CD4-positive, alpha-beta T cell treated with Interleukin-10 for 1 hour (primary cell): Measurements from ENCODE around the gene ASB18.
A peak's percentile ranks its signal among the peaks of the same experiment; 100 is the strongest.

Source experiments
- DNase-seq: peaks from one replicate; pipeline ENCODE4 v3.0.0-alpha.2; 2020

Gene ASB18

GRCh38 chr2:236207472-236207871, 56.7 kb downstream of the ASB18 start:
- no peak for DNase-seq

DNA sequence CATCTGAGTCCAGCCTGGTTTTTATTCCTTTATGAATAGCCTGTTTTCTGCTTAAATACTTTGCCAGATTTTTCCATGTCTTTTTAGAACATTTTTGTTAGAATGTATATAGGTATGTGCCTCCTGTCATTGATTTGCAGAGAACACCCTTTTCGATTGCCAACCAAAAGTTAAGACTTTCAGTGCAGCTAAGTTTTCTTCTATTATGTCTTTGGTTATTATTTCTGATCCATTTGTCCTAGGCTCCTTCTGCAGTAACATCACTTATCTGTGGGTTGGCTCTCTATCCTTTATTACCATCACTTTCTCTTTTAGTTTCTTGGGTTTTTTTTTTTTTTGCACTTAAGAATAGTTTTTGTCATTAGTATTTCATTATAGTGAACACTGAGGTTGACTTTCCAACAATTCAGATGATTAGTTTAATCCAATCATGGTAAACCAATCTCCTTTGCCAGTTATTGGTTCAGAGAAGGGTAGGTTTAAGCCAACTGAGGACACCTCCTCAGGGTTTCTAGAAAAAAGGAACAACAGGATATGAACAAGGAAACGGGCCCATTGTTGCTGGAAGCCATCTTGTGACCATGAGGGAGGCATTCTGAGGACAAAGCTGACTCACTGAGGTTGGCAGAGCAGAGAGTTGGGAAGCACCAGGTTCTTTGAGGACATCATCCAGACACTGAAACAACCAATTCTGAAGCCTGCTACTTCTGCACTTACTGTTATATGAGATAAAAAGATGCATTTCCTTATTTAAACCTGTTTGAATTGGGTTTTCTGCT, 58.1 kb downstream of the ASB18 start:
- no peak for DNase-seq

GRCh38 chr2:236204953-236205352, 59.3 kb downstream of the ASB18 start:
- DNase-seq: no peak

- no peak for DNase-seq
Measured at GRCh38 chr2:236200378-236200777, 63.8 kb downstream of the ASB18 start.

- DNase-seq: no peak
Measured at GRCh38 chr2:236196366-236196765, 67.8 kb downstream of the ASB18 start.

GRCh38 chr2:236195726-236196125, 68.5 kb downstream of the ASB18 start:
- no peak for DNase-seq

DNA sequence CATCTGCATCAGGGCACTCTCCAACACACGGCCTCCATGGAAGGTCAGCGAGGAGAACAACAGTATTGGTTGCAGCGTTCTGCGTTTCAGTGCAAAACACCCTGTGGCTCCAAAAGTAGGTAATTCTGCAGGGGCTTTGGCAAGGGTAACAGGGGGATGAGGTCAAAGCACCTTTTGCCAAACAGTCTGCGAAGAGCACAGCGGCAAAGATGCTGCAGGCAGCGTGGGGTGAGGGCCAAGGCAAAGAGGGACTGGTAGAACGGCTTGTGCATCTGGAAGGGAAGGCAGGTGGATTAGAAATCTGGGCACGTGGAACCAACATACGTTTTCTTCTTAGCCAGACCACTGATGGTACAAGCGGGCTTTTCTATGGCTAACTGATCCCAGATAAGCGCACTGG, 69.4 kb downstream of the ASB18 start:
- no peak for DNase-seq

DNA sequence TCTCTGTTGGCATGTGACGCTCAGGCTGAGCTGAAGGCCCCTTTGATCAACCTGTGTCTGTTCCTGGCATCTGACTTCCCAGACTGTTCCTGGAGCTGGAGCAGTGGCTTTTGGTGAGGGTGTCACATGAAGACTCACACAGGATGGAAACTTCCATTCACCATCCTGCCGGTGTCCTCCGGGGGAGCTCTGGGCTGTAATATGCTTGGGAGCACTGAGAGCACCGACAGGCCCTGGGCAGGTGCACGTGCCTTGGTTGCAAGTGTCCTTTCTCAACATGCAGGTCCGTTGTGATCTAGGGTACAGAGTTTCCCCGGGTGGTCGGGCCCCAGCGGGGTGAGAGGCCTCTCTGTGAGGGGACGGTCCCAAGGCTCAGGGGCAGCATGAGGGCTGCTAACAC, 71.2 kb downstream of the ASB18 start:
- no peak for DNase-seq

DNA sequence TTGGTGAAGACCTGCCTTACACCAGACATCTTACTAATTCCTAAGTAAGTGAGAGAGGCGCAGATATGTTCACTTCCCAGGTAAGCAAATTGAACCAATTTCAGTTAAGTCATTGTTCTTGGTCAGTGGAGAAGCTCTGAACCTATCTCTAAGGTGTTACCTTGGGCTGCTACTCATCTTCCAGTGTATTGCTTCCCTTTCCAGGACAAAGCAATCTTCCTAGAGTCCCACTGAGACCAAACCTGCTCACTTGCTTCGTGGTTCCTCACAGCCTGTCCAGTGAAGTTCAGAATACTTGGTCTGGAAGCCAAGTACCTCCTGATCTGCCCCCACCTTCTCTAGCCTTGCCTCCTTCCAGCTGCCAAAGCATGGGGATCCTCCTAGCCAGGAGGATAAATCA, 73.5 kb downstream of the ASB18 start:
- DNase-seq: no peak

GRCh38 chr2:236184701-236185100, 79.5 kb downstream of the ASB18 start:
- DNase-seq: no peak

DNA sequence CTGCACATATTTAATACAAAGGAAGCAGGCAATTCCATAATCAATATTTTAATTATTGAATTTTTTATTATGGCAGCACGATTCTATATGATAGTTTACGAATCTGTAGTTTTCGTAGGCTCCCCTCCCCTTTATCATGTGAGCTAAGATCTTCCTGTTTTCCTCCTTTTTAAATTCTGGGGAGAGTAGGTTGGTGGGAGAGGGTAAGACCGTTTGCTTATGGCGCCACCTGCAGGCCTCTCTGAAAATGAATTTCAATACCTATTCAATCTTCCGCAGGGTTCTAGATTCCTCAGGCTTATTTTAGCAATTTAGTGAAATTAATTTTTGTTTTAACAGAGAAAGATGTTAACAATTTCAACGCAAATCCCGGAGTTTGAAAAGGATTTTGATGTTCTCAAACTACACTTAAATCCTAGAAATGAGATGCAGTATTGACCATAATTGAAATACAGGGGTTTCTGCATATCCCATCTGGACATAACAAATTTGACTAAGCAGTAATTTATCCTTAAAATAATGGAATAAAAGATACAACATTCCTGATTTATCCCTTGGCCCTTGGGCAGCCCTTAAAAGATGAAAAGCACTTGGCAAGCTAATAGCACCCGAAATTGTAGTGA, 83.3 kb downstream of the ASB18 start:
- peak; percentile 23 for DNase-seq

- DNase-seq: no peak
Measured at GRCh38 chr2:236180076-236180816, 84.0 kb downstream of the ASB18 start.

DNA sequence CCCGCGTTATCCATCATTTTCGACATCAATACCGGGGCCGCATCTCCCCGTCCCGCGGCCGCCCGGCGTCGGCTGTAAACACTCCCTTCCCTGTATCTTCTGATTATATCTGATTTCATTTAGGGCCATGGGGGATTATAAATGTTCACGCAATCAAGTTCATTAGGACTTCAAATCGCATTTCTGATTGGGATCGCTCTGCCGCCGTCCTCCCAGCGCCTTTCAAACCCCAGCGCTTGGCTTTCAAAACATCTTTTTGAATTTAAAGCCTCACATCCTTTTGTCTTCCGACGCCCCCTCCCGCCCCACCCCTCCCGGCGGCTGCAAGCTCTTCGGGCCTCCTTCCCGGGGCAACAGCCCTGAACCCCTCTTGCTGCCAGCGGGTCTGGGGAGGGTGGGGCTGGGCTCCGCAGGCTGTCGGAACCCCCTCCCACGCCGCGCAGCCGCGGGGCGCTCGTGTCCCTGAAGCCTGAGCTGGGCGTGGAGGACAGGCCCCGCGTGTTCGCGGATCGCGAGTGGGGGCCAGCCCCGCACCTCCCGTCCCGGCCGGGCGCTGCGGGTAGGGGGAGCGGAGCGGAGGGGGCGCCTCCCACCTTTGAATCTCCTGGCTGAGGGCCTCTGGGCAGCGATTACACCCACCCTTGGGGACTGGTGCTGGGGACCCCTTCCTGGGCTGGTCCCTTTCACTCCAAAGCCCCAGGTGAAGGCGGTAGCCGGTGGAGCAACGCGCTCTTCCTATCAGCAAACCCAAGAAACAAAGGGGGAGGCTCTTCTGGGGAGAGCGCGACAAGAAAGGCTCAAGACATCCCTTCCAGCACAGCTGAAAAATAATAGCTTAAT, 84.8 kb downstream of the ASB18 start:
- no peak for DNase-seq

- DNase-seq: no peak
Measured at GRCh38 chr2:236178890-236179235, 85.3 kb downstream of the ASB18 start.

DNA sequence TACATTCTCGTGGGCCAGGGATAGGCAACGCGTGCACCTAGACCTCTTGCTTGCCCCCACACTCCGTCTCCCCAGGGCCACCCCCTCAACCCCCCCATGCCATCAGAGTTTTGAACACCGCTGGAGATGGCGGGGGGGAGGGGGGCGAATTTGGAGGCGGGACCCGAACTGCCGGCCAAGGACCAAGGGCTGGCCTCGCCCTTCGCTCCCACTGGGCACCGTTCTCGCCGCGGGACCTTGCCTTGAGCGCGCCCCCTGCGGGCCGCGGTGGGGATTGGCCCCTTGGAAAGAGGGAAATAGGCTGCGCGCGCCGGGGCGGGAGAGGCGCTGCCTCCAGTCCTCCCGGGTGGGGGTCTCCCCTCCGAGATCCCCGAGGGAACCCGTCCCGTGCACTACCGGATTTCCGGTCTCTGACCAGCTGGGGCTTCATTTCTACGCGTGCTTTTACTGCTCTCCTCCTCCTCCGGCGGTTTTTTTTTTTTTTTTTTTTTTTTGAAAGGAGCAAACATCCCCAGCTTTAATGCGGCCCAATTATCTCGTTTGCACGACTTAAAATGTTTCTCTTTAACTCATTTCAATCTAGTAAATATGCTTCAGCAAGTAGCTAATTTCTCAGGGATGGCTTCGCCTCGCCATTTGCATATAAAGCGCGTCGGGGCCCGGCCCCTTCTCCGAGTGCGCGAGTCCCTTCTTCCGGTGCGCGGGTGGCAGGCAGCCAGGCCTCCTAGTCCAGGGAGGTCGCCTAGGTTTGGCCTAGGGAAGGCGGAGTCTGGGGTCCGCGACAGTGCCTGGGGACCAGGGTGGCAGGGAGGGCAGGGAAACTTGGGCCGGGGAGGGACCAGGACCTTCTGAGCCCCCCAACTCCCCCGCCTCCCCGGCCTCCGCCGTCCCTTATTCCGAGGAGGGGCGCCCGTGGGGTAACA, 86.0 kb downstream of the ASB18 start:
- DNase-seq: peak; percentile 19

- peak; percentile 3 for DNase-seq
Measured at GRCh38 chr2:236177604-236177966, 86.6 kb downstream of the ASB18 start.

GRCh38 chr2:236176951-236177350, 87.3 kb downstream of the ASB18 start:
- no peak for DNase-seq

DNA sequence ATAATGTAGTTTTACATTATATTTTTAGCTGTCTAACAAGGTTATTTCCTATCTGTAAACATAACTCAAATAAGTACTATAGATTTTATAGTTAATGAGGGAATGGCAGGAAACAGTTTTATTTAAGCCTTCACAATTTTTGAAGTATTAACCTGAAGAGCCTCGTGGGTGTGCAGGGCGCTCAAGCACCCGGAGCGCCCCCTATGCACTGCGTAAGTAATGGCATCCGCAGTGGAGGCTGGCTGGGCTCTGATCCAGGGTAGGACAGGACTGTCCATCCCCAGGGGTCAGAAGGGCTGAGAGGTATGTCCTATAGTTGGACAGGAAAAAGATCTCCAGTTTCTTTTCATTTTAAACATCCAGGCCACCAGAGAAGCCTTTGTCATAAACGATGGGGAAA, 87.8 kb downstream of the ASB18 start:
- no peak for DNase-seq

GRCh38 chr2:236175548-236176150, 88.6 kb downstream of the ASB18 start:
- DNase-seq: no peak

GRCh38 chr2:236173729-236174607, 90.2 kb downstream of the ASB18 start:
- no peak for DNase-seq
